A549 (cell line): ENCODE results near the gene ZNF747. TPM values are rescaled to one million over a fixed set of nuclear protein-coding genes. Genes with fewer than 3 reads are reported as not detected.
A peak's percentile ranks its signal among the peaks of the same experiment; 100 is the strongest.

Experiments used
- ATAC-seq, 2 experiments: fragments of 200-7000 bp in 1 of 2; fragments of >200 bp in 1 of 2; cut with Nextera tagmentation in 1 of 2; cut with Tn5 transposase in 1 of 2; 3 replicates each; pipeline versions ENCODE4 v1.8.0 to v1.9.1; 2018 to 2020; ENCODE audit warnings: mild to moderate bottlenecking in 1 of 2, moderate library complexity in 1 of 2
- CTCF ChIA-PET: fragments of 300-600 bp; sonication (Branson Sonifier 250); formaldehyde crosslinking; extraction: SDS; loops from one replicate; lab custom pipeline; 2021; ENCODE audit warnings: antibody characterized with exemption, inconsistent platforms; lab: Yijun Ruan, JAX
- POLR2A ChIA-PET: fragments of 350-600 bp; formaldehyde crosslinking; extraction: SDS; loops from one replicate; lab custom pipeline; 2021; ENCODE audit warnings: antibody characterized with exemption, inconsistent platforms; lab: Yijun Ruan, JAX
- DNase-seq, 2 experiments: peaks; one replicate each; pipeline versions ENCODE4 v3.0.0 to v3.0.0-alpha.2; 2011 to 2016; ENCODE audit warnings: low read depth in 1 of 2, low spot score in 1 of 2
- FAIRE-seq: peaks from 2 replicates; lab custom pipeline; 2011; peaks lifted over from hg19 to GRCh38; lab: Jason Lieb, UNC
- H3K27ac ChIP-seq, 2 experiments: fragments of >200 bp; sonication (Bioruptor Twin); formaldehyde crosslinking; 3 replicates each; pipeline ENCODE4 v1.5.1; 2016 to 2017
- H3K4me1 ChIP-seq: fragments of >200 bp; sonication (Bioruptor Twin); formaldehyde crosslinking; 3 replicates; pipeline ENCODE4 v1.6.1; 2016
- H3K4me2 ChIP-seq: fragments of >200 bp; sonication (Bioruptor Twin); formaldehyde crosslinking; 3 replicates; pipeline ENCODE4 v1.6.1; 2016
- H3K4me3 ChIP-seq: fragments of >200 bp; sonication (Bioruptor Twin); formaldehyde crosslinking; 3 replicates; pipeline ENCODE4 v1.5.1; 2016
- H3K9me3 ChIP-seq: fragments of >200 bp; sonication (Bioruptor Twin); formaldehyde crosslinking; 3 replicates; pipeline ENCODE4 v1.6.1; 2016
- CBX2 ChIP-seq: fragments of 200-600 bp; sonication (generic); IDR thresholded peaks from 2 replicates; pipeline ENCODE4 v1.6.1; 2016; ENCODE audit warnings: low read depth, mild to moderate bottlenecking, borderline replicate concordance
- CEBPB ChIP-seq, 2 experiments: fragments of >200 bp in 1 of 2; sonication (Bioruptor Twin) in 1 of 2; formaldehyde crosslinking in 1 of 2; IDR thresholded peaks; 2 replicates each; pipeline ENCODE4 v1.6.1; 2012 to 2016
- CHD2 ChIP-seq: fragments of 150-350 bp; IDR thresholded peaks from 2 replicates; pipeline ENCODE4 v1.6.1; 2014; ENCODE audit warnings: low read length; ENCODE audit not compliant: partially characterized antibody
- CHD4 ChIP-seq: fragments of 200-600 bp; sonication (generic); IDR thresholded peaks from 2 replicates; pipeline ENCODE4 v1.6.1; 2016; ENCODE audit warnings: antibody characterized with exemption, mild to moderate bottlenecking, borderline replicate concordance
- EHF ChIP-seq: fragments of 250-450 bp; sonication (Bioruptor Pico); IDR thresholded peaks from 2 replicates; pipeline ENCODE4 v1.5.0; 2020; ENCODE audit warnings: mild to moderate bottlenecking
- EHMT2 ChIP-seq: fragments of 200-600 bp; sonication (generic); IDR thresholded peaks from 2 replicates; pipeline ENCODE4 v1.6.1; 2016; ENCODE audit warnings: antibody characterized with exemption, low read depth, mild to moderate bottlenecking, moderate library complexity
- FOXS1 ChIP-seq: fragments of 250-450 bp; sonication (Bioruptor Pico); IDR thresholded peaks from 2 replicates; pipeline ENCODE4 v1.5.0; 2020; ENCODE audit warnings: mild to moderate bottlenecking, moderate library complexity
- GATA3 ChIP-seq: IDR thresholded peaks from 2 replicates; pipeline ENCODE4 v1.6.1; 2012; ENCODE audit warnings: borderline replicate concordance
- HDAC2 ChIP-seq: fragments of 200-600 bp; sonication (generic); IDR thresholded peaks from 2 replicates; pipeline ENCODE4 v1.6.1; 2016
- HEYL ChIP-seq: fragments of 250-450 bp; sonication (Bioruptor Pico); IDR thresholded peaks from 2 replicates; pipeline ENCODE4 v1.8.0; 2021; ENCODE audit warnings: mild to moderate bottlenecking, moderate library complexity
- HOXA7 ChIP-seq: fragments of 250-450 bp; sonication (Bioruptor Pico); IDR thresholded peaks from 2 replicates; pipeline ENCODE4 v1.5.0; 2020; ENCODE audit warnings: mild to moderate bottlenecking, moderate library complexity
- HOXB13 ChIP-seq: fragments of 250-450 bp; sonication (Bioruptor Pico); IDR thresholded peaks from 2 replicates; pipeline ENCODE4 v1.5.0; 2020; ENCODE audit warnings: low read depth, mild to moderate bottlenecking, moderate library complexity
- HOXB5 ChIP-seq: fragments of 250-450 bp; sonication (Bioruptor Pico); IDR thresholded peaks from 2 replicates; pipeline ENCODE4 v1.5.0; 2020; ENCODE audit warnings: mild to moderate bottlenecking, moderate library complexity
- JUN ChIP-seq, 2 experiments: fragments of >200 bp; sonication (Bioruptor Twin); formaldehyde crosslinking; IDR thresholded peaks; 2 replicates in 1 of 2; 3 replicates in 1 of 2; pipeline ENCODE4 v1.6.1; 2016 to 2017
- KDM1A ChIP-seq: fragments of 200-600 bp; sonication (generic); IDR thresholded peaks from 2 replicates; pipeline ENCODE4 v1.6.1; 2016; ENCODE audit warnings: low read depth, mild to moderate bottlenecking
- MAZ ChIP-seq: fragments of 150-350 bp; IDR thresholded peaks from 2 replicates; pipeline ENCODE4 v1.6.1; 2014; ENCODE audit warnings: antibody characterized with exemption, low read depth, low read length, borderline replicate concordance
- MYC ChIP-seq: IDR thresholded peaks from 2 replicates; pipeline ENCODE4 v1.6.1; 2012; ENCODE audit warnings: mild to moderate bottlenecking, inconsistent platforms, low read length, improper control_type of control experiment, borderline replicate concordance
- NFE2L2 ChIP-seq: fragments of 150-350 bp; conservative IDR thresholded peaks from 2 replicates; pipeline ENCODE4 v1.6.1; 2014; ENCODE audit warnings: low read length
- NPAS2 ChIP-seq: fragments of 250-450 bp; sonication (Bioruptor Pico); IDR thresholded peaks from 2 replicates; pipeline ENCODE4 v1.8.0; 2022; ENCODE audit warnings: mild to moderate bottlenecking, moderate library complexity, borderline replicate concordance
- NR3C1 ChIP-seq: fragments of >200 bp; sonication (Bioruptor Twin); formaldehyde crosslinking; IDR thresholded peaks from 3 replicates; pipeline ENCODE4 v1.6.1; 2017
- PHF8 ChIP-seq: fragments of 200-600 bp; sonication (generic); IDR thresholded peaks from 2 replicates; pipeline ENCODE4 v1.6.1; 2016; ENCODE audit warnings: low read depth, mild to moderate bottlenecking, antibody characterized with exemption, moderate library complexity, borderline replicate concordance
- RARB ChIP-seq: fragments of 250-450 bp; sonication (Bioruptor Pico); IDR thresholded peaks from 2 replicates; pipeline ENCODE4 v1.8.0; 2021; ENCODE audit warnings: mild to moderate bottlenecking, moderate library complexity
- RCOR1 ChIP-seq: fragments of 150-350 bp; IDR thresholded peaks from 2 replicates; pipeline ENCODE4 v1.6.1; 2014; ENCODE audit warnings: antibody characterized with exemption, low read length, low read depth
- RNF2 ChIP-seq: fragments of 200-600 bp; sonication (generic); IDR thresholded peaks from 2 replicates; pipeline ENCODE4 v1.6.1; 2016; ENCODE audit warnings: low read depth, mild to moderate bottlenecking, antibody characterized with exemption, moderate library complexity, borderline replicate concordance
- SREBF2 ChIP-seq: fragments of 450-650 bp; IDR thresholded peaks from 2 replicates; pipeline ENCODE4 v1.6.1; 2014; ENCODE audit warnings: mild to moderate bottlenecking, moderate library complexity
- ZC3H11A ChIP-seq: fragments of 450-650 bp; IDR thresholded peaks from 2 replicates; pipeline ENCODE4 v1.6.1; 2014; ENCODE audit warnings: antibody characterized with exemption, mild to moderate bottlenecking
- WGBS: methylation state at CpG from one replicate; pipeline ENCODE4 v1.1.6; 2017; ENCODE audit errors: missing lambda C conversion rate; 5-methylcytosine and 5-hydroxymethylcytosine counted together
- polyA plus RNA-seq, 4 experiments: library from polyadenylated mRNA; depleted of rRNA in 3 of 4; stranded (reverse); fragments of >200 nt; fragmentation: RNase III in 1 of 4; extraction: RNeasy Plus Mini Kit Qiagen cat#74134 plus additional on column Dnase treatment in 1 of 4; gene quantifications; 2 replicates in 3 of 4; 3 replicates in 1 of 4; pipeline ENCODE4 v1.2.3, GENCODE V29; 2011 to 2017
- TF ChIP-seq, protein P1 (sequence below): fragments of 450-650 bp; IDR thresholded peaks from 2 replicates; pipeline ENCODE4 v1.6.1; 2014; ENCODE audit warnings: antibody characterized with exemption
- TF ChIP-seq, protein P2 (sequence below): fragments of >200 bp; sonication (Bioruptor Twin); formaldehyde crosslinking; IDR thresholded peaks from 3 replicates; pipeline ENCODE4 v1.5.1; 2016

The ZNF747 gene
- polyA plus RNA-seq, 2 of the 4 experiments (the other 2 are of a cell fraction) = 4.8 to 5.0 TPM

DNA sequence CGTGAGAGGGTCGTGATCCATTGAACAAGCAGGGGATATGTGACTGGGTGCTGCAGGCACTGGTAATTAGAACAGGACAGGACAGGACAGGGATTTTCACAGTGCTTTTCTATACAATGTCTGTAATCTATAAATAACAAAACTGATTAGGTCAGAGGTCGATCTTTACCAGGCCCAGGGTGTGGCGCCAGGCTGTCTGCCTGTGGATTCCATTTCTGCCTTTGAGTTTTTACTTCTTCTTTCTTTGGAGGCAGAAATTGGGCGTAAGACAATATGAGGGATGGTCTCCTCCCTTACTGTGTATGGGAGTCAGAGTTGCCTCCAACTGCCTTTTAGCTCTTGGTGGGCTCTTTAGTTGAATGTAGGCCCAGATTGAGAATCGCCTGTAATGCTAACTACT, 25.0 kb upstream of the ZNF747 start:
- Histone ChIP-seq H3K4me2 (no peak overlapping the region), H3K27ac (peak overlapping the region in 1 of 2 experiments; percentile 98; a peak in 3 of 6 replicates), H3K4me3 (no peak overlapping the region), H3K9me3 (no peaks in the 10 kb centered on the region), H3K4me1 (peaks cover 4% of the 10 kb centered on the region; the same call in 1 of the 3 replicates)
- ChIA-PET CTCF (interaction anchor here (1.6 to 1.7 kb wide), 2 partner anchors 72 to 130 kb away, joined by 5 to 7 read pairs; partner anchors contain the start of gene DCTPP1), POLR2A (interaction anchor here (2.8 kb wide), 1 partner anchor 12 kb away, joined by 44 read pairs; the partner anchor contains the start of gene ZNF688)
- no peak for ATAC-seq
- FAIRE-seq = no peak
- DNase-seq = no peak
- WGBS = 96% methylated on average over 6 of the region's 6 CpGs
- TF ChIP-seq NR3C1 (no peak), PHF8 (no peak), SREBF2 (no peak), RARB (no peak), MAZ (no peak), HOXA7 (CRISPR knock-in tag) (no peak), HOXB13 (no peak), MYC (no peak), EHF (CRISPR knock-in tag) (no peak), HEYL (CRISPR knock-in tag) (no peak), RNF2 (no peak), FOXS1 (CRISPR knock-in tag) (no peak), HDAC2 (no peak)

DNA sequence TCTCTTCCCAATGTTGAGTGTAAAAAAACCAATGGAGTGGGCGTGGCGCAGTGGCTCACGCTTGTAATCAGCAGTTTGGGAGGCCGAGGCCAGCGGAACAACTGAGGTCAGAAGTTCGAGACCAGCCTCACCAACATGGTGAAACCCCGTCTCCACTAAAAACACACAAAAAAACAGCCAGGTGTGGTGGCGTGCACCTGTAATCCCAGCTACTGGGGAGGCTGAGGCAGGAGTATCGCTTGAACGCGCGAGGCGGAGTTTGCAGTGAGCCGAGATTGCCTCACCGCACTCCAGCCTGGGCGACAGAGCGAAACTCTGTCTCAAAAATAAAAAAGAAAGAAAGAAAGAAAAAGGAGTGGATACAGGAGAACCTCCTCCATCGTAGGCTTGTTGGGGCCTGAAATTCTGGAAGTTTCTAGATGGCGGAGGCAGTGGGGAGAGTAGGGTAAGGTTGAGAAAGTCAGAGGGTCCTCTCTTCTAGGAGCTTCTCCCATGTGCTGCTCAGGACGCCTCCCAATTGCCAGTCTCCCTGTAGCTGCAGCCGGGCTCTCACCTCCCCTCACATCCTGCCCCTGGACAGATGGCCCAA, 24.2 kb upstream of the ZNF747 start:
- ChIA-PET POLR2A (interaction anchor here (0.6 to 2.8 kb wide), 21 partner anchors 9 to 188 kb away, joined by 3 to 44 read pairs (median 5); partner anchors contain the start of genes DCTPP1, SEPHS2, ZNF688 and ZNF689), CTCF (interaction anchor here (1.1 to 2.8 kb wide), 13 partner anchors 9 to 129 kb away, joined by 3 to 10 read pairs (median 7); partner anchors contain the start of genes DCTPP1 and ZNF688)
- Histone ChIP-seq H3K4me1 (peaks cover 4% of the 10 kb centered on the region; the same call in 1 of the 3 replicates), H3K4me3 (peak overlapping the region; percentile 22), H3K27ac (peak overlapping the region; percentile 67 to 98), H3K4me2 (peak overlapping the region; percentile 62), H3K9me3 (no peaks in the 10 kb centered on the region)
- no peak for TF ChIP-seq HOXB5 (CRISPR knock-in tag)
- TF ChIP-seq CHD4 = 0 out of 2 replicates have a peak, but pooled peaks have one; percentile 41
- TF ChIP-seq RARB = no peak
- TF ChIP-seq ZC3H11A = no peak
- TF ChIP-seq CEBPB (IDR thresholded peaks at IDR 0.05) = no peak
- TF ChIP-seq KDM1A = peak; percentile 45; the same call in 1 of the 2 replicates
- WGBS = 72% methylated on average over 21 of the region's 21 CpGs
- FAIRE-seq (no peak), DNase-seq (no peak), ATAC-seq (no peak; a peak in 1 of 6 replicates)

DNA sequence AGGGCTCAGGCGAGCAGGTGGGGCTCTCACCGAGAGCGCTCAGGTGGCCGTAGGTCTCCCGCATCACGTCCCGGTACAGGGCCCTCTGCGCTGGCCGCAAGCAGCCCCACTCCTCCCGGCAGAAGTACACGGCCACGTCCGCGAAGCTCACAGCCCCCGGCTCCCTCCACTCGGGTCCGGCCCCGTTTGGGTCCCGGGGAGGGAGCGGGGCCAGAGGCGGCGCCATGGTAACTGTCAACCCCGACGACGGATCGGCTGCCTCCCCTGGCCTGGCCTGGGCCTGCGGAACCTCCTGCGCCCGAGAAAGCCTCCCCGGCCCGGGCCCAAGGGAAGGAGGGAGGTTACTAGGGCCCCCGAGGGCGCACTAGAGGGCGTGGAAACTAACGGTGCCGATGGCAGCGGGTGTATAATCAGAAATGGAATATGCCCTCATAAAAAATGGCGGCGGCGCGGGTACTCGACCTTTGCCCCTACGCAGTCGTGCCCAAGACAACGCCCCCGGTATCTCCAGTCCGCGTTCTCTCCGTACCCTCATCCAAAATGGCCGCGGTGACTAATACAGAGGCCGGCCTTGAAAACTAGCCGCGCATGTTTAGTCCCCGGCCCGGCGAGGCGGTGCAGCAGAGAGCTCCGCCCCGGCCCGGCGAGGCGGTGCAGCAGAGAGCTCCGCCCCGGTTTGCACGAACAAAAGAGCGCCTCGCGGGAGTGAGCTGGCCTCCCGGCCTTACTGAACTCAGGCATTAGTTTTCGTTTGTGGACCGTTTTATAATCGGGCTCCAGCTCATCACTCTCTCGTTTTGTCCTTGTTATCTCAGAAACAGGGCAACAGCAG, 23.5 kb upstream of the ZNF747 start, which contains the start of gene ZNF764:
ZNF764 (minus strand) TSS at position 418 of the 832 bp plus-strand sequence; CDS start at position 226, 192 bp downstream.
- peak within 1 kb of the TSS; percentile 89 for H3K4me2 ChIP-seq
- peak; percentile 96 to 99 for DNase-seq
- peaks cover 4% of the 10 kb centered on the region; the same call in 1 of the 3 replicates for H3K4me1 ChIP-seq
- CTCF ChIA-PET = interaction anchor here (0.7 to 2.8 kb wide), 18 partner anchors 8 to 128 kb away, joined by 3 to 10 read pairs (median 6); partner anchors contain the start of genes DCTPP1 and ZNF688
- H3K4me3 ChIP-seq = peak within 1 kb of the TSS; percentile 82
- peak within 1 kb of the TSS; percentile 93 to 98 for H3K27ac ChIP-seq
- H3K9me3 ChIP-seq = no peaks in the 10 kb centered on the region
- ATAC-seq = peak; percentile 96 to 97
- FAIRE-seq = no peak
- WGBS = 2% methylated on average over 34 of the region's 74 CpGs
- POLR2A ChIA-PET = interaction anchor here (0.6 to 2.8 kb wide), 23 partner anchors 9 to 187 kb away, joined by 3 to 44 read pairs (median 5); partner anchors contain the start of genes DCTPP1, SEPHS2, ZNF688 and ZNF689
- TF ChIP-seq EHMT2 (no peak), CBX2 (no peak), GATA3 (0 out of 2 replicates have a peak, but pooled peaks have one; percentile 3), NFE2L2 (no peak), RNF2 (no peak), RCOR1 (no peak), EHF (CRISPR knock-in tag) (no peak), NR3C1 (no peak), JUN (IDR thresholded peaks at IDR 0.05) (peak; percentile 54 to 91; a peak in 4 of 5 replicates), CHD4 (no peak), CHD2 (peak; percentile 74), NPAS2 (CRISPR knock-in tag) (no peak), HOXA7 (CRISPR knock-in tag) (no peak)
- TF ChIP-seq, protein P1, sequence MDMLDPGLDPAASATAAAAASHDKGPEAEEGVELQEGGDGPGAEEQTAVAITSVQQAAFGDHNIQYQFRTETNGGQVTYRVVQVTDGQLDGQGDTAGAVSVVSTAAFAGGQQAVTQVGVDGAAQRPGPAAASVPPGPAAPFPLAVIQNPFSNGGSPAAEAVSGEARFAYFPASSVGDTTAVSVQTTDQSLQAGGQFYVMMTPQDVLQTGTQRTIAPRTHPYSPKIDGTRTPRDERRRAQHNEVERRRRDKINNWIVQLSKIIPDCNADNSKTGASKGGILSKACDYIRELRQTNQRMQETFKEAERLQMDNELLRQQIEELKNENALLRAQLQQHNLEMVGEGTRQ = no peak
- TF ChIP-seq, protein P2, sequence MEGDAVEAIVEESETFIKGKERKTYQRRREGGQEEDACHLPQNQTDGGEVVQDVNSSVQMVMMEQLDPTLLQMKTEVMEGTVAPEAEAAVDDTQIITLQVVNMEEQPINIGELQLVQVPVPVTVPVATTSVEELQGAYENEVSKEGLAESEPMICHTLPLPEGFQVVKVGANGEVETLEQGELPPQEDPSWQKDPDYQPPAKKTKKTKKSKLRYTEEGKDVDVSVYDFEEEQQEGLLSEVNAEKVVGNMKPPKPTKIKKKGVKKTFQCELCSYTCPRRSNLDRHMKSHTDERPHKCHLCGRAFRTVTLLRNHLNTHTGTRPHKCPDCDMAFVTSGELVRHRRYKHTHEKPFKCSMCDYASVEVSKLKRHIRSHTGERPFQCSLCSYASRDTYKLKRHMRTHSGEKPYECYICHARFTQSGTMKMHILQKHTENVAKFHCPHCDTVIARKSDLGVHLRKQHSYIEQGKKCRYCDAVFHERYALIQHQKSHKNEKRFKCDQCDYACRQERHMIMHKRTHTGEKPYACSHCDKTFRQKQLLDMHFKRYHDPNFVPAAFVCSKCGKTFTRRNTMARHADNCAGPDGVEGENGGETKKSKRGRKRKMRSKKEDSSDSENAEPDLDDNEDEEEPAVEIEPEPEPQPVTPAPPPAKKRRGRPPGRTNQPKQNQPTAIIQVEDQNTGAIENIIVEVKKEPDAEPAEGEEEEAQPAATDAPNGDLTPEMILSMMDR = no peak
